Omental fat pad (tissue), 4 donors: Measurements from ENCODE around the gene DSC1. TPM values are rescaled to one million over a fixed set of nuclear protein-coding genes. Genes with fewer than 3 reads are reported as not detected.
A peak's percentile ranks its signal among the peaks of the same experiment; 100 is the strongest.

Experiments used
- ATAC-seq: fragments of 150-250 bp; one replicate; pipeline ENCODE4 v1.9.1; 2016; ENCODE audit warnings: mild to moderate bottlenecking, moderate library complexity; ENCODE audit not compliant: low FRiP score
- DNase-seq: peaks from one replicate; pipeline ENCODE4 v3.0.0-alpha.2; 2019; ENCODE audit warnings: low spot score
- total RNA-seq, 4 donors: library from RNA; depleted of rRNA; stranded (reverse); fragments of >200 nt; gene quantifications; one replicate each; pipeline ENCODE4 v1.1.0, GENCODE V29; 2016
- TF ChIP-seq, protein P1 (sequence below), 3 donors: fragments of 450-650 bp; IDR thresholded peaks; one replicate each; pipeline ENCODE4 v1.5.1; 2016 to 2017; ENCODE audit warnings: antibody characterized with exemption in 3 of 3, mild to moderate bottlenecking in 3 of 3, moderate library complexity in 2 of 3

The DSC1 gene
- total RNA-seq, 4 donors from 2014 or later: 0.09 TPM; not detected in 3

GRCh38 chr18:31176531-31176930 is 13.9 kb upstream of the DSC1 start:
- no peak for DNase-seq
- ATAC-seq: no peak
- TF ChIP-seq, protein P1, sequence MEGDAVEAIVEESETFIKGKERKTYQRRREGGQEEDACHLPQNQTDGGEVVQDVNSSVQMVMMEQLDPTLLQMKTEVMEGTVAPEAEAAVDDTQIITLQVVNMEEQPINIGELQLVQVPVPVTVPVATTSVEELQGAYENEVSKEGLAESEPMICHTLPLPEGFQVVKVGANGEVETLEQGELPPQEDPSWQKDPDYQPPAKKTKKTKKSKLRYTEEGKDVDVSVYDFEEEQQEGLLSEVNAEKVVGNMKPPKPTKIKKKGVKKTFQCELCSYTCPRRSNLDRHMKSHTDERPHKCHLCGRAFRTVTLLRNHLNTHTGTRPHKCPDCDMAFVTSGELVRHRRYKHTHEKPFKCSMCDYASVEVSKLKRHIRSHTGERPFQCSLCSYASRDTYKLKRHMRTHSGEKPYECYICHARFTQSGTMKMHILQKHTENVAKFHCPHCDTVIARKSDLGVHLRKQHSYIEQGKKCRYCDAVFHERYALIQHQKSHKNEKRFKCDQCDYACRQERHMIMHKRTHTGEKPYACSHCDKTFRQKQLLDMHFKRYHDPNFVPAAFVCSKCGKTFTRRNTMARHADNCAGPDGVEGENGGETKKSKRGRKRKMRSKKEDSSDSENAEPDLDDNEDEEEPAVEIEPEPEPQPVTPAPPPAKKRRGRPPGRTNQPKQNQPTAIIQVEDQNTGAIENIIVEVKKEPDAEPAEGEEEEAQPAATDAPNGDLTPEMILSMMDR (IDR thresholded peaks at IDR 0.05): no peak

GRCh38 chr18:31171144-31171839 is 8.6 kb upstream of the DSC1 start:
- DNase-seq: no peak
- ATAC-seq: no peak
- TF ChIP-seq, protein P1 (IDR thresholded peaks at IDR 0.05): no peak

DNA sequence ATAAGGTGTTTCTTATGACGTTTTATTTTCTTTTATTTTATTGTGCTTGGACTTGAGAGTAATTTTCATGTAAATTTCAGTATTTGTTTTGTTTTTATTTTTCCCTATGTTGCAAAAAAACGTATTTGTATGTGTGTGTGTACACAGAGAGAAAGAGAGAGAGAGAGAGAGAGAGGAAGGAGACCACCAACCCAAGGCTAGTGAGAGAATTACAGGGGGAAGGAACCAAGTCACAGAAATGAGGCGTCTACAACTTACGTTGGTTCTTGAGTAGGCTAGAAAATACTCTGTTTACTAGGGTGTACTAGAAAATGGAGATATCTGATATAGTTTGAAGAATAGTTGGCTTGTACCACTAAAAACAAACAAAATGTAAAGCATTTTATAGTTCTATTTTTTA is 7.7 kb upstream of the DSC1 start:
- no peak for DNase-seq
- no peak for ATAC-seq
- TF ChIP-seq, protein P1 (IDR thresholded peaks at IDR 0.05): no peak

DNA sequence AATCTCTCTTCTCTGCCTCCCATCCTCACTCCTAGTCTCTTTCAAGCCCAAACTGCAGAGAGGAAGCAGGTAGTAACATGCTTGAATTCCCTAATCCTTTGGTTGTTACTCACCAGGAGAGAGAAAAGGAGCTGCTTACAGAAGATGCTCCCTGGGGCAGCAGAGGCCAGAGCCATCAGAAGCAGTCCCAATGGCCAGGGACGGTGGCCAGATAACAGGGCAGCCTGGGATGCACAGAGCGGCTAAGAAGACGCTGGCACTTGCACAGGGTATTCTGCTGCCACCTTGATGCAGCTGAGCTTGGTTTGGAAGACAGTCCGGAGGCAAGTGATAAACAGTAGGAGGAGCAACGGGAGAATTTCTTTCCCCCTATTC is 250 bp downstream of the DSC1 start:
- TF ChIP-seq, protein P1 (IDR thresholded peaks at IDR 0.05): no peak
- DNase-seq (no peak), ATAC-seq (peak; percentile 23)

DNA sequence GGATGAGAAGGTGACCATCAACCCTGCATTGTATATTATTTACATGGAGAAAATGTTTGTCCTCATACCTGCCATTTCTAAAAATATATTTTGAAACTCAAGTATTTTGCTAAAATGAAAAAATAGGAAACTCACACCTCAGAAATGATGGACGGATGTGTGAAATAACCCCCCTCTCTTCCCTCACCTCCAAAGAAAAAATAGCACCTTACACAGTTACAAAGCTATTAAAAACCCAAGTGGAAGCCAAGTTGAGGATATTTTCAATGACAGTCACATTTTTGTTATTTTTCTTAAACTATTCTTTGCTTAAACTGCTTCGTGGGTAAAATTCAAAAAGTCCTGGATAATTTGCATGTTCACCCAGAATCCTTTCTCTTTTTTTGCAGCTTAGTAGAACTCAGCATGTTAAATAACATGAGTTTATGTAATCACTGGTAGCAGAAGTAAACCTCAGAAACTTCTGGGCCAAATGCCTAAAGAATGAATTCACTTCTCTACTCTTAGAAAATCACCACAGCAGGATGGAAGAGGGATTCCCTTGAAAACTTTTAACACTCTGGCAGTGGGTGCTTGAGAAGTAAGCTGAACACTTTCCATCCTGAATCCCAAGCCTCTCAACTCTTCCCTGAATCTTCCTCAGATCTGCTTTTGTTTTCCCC is 768 bp downstream of the DSC1 start:
- ATAC-seq: no peak
- DNase-seq: no peak
- TF ChIP-seq, protein P1 (IDR thresholded peaks at IDR 0.05): no peak

GRCh38 chr18:31156821-31157763 is 5.6 kb downstream of the DSC1 start:
- DNase-seq (no peak), ATAC-seq (peak; percentile 71)
- TF ChIP-seq, protein P1 (IDR thresholded peaks at IDR 0.05): no peak
